ENCODE results near the gene EPS15.

The EPS15 gene

DNA sequence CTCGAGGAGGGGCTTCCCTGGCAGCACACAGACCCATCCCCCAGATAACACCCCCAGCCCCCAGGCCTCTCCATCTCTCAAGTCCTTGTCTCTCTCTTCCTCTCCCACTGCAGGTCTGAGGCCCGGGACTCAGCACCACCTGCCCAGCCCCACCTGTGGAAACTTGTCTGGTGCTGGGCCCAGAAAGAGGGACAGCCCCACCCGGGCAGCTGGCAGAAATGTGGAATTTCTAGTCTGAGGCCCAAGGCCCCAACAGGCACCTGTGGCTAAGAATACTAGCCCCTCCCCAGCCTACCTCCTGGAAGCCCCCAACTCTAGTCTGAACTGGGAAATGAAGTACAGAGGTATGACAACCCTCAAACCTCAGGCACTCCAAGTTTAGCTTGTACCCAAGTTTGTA is 204.1 kb downstream of the EPS15 start:
- no peak for DNase-seq (ENCODE audit: low spot score)

DNA sequence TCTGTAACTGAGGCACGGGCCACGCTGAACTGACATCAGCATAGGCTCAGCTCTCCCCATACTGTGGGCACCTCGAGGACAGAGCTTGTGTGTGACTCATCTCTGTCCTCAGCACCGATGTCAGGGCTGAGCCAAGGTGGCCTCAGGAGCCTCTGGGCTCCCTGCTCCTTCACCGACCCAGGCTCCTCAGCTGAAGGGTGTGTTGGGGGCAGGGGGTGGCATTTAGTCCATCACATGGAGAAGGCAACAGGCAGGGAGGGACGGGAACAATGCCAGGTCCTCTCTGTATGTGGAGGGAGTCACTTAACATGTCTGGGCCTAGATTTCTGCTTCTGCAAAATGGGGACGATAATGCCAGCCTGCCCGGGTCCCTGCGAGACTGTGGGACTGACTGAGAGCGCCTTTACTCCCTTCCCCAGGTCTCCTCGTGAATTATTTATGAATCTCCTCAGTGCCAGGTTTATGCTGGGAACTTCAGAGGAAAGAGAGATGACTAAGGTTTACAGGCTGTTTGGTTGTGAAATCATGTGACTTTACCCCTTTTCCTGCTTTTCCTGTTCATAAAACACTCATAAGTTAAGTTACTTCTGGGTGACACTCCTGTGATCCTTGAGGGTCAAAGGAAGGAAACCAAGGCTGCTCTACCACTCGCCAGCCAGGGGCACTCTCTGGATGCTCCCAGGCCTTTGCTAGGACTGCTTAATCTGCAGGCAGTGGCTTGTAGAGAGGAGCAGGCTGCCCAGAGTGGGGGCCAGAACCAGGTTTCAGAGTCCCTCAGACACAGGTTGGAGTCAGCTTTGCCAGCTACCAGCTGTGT is 204.9 kb downstream of the EPS15 start:
- DNase-seq (ENCODE audit: low spot score): no peak

DNA sequence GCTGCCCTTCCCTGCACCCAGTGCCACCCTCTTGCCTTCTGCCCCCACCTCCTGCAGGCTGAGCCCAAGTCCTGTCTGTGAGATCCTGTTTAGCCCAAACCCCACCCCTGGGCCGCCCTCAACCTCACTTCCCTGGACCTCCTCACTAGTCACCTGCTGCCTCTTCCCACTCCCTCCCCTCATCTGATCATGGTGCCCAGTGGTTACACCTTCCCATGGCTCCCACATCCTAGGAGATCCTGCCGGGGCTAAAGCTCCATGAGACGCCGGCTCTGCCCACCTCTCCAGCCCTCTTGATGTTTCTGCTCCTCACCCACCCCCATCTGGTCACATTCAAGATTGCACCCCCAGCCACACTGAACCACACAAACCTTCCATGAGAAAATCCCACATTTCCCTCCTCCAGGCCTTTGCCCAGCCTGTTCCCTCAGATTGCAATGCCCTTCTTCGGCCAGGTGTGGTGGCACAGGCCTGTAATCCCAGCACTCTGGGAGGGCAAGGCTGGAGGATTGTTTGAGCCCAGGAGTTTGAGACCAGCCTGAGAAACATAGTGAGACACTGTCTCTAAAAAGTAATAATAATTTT is 205.7 kb downstream of the EPS15 start:
- no peak for DNase-seq (ENCODE audit: low spot score)

DNA sequence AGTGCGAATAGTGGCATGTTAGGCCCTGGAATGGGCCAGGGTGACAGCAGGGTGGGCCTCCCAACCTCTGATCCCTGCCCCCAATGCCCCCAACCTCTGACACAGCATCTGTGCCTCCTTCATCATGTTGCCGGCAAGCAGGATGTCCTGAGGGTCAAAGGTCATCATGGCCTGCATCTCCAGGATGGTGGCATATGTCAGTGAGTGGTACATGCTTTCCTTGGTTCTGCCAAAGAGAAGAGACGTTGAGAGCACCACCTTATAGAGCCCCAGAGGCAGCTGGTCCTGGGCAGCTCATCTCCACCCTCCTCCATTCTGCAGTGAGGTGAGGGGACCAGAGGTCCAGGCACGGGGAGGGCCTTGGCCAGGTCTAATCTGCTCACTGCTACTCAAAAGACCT is 206.3 kb downstream of the EPS15 start:
- no peak for DNase-seq (ENCODE audit: low spot score)

DNA sequence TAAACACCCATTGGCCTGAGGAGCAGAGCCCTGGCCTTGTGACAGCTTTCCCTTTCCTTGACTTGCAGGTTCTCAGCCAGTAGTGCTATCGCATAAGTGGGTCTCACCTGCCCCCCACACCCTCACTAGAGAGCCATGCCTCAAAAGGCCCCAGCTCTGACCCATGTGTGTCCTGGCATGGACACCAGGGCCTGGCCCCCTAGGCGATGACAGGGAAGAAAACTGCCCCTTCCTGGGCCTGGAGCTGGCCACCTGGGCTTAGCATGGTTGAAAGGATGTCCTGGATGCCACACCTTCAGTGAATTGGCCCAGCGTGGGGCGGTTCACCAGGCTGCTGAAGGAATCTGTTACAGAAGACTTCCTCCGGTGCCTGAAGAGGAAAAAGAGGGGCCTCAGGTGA is 207.2 kb downstream of the EPS15 start:
- no peak for DNase-seq (ENCODE audit: low spot score)

DNA sequence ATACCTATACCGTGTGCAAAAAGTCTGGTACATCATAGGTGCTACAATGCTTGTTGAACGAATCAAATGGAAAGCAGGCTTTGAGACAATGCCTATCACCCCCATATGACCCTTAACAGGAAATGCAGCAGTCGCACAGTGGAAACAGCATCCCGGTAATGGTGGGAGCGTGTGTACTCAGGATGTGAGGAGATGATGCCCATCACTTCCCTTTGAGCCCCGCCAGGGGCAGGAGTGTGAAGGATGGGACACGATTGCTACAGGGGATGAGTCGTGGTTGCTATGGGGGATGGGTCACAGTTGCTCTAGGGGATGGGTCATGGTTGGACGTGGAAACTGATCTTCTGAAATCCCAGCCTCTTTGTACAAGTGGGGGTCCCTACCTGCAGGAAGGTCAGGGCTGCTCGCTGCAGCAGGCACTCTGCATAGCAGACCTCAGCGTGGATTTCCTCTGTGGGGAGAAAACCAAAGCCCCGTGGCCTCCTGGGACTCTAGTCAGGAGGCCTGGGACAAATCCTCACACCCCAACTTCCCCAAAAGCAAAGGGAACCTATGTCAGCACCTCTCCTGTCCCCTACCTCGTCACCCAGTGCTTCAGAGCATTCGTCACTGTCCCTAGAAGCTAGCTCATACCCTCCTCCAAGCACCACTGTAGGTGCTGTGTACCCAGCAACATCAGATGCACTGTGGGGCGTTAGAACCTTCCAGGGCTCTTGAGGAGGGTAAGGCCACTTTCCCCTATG is 208.0 kb downstream of the EPS15 start:
- no peak for DNase-seq (ENCODE audit: low spot score)

DNA sequence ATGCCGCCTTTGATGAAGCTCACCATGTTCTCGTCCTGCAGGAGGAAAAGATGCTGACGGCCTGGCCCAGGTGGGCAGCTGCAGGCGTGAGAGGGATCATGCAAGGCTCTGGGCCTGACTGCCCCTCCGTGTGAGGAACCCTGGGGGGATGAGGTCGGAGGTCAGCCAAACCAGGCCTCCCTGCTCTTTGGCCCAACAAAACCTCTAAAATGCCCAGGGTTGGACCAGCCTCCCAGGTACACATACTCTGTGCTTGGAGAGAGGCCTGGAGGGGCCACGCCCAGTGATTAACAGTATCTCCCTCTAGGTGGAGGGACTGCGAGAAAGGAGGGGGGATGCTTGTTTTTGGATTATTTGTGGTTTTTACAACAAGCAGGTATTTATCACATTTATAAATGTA is 209.8 kb downstream of the EPS15 start:
- DNase-seq (ENCODE audit: low spot score): no peak

DNA sequence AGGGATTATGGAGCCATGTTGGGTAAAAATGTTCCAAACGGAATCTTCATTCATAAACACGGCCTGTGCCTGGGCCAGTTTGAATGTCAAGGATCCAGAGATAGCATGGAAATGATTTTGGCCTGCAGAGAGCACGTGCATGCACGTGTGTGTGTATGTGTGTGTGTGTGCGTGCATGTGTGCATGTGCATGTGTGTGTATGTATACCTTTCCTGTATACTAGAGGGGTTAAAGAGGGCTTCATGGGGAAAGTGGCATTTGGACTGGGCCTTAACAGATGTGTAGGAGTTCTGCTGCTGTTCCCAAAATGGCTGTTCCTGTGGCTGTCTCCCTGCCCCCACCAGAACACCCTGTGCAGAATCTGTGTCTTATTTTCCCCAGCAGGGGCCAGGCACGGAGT is 210.4 kb downstream of the EPS15 start:
- no peak for DNase-seq (ENCODE audit: low spot score)

DNA sequence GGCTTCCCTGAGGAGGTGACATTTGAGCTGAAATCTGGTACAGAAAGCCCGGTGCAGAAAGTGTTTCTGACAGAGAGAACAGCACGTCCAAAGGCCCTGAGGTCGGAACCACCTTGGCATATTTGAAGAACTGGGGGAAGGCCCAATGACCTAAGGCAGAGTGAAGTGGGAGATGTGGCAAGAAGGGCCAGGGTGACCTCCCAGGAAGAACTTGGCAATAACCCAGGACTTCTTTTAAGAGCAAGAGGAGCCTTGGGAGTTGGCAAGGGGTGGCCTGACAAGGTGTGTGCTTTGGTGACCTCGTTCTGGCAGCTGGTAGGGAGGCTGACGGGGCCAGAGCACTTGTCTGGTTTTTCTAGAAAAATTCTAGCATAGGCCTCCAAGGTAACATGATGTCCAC is 212.1 kb downstream of the EPS15 start:
- DNase-seq (ENCODE audit: low spot score): no peak

DNA sequence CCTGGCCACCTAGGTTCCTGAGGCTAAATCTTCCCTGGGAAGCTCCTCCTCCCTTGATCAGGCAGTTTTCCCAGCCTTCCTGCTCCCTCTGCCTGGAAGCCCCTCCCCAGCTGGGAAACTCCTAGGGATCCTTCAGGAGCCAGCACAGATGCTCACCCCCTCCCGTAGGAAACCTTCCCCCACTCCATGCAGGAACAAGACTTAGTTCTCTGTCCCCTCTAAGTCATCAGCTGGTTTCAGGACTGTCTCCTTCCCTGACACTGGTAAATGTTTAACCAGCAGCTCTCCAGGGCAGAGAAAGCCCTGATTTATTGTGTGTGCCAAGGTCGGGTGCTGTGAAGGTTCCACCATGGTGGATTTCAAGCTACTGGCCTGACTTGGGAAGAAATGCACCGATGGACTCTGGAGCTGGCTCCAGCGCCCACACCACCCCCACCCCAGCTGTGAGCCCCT is 213.7 kb downstream of the EPS15 start:
- no peak for DNase-seq (ENCODE audit: low spot score)

DNA sequence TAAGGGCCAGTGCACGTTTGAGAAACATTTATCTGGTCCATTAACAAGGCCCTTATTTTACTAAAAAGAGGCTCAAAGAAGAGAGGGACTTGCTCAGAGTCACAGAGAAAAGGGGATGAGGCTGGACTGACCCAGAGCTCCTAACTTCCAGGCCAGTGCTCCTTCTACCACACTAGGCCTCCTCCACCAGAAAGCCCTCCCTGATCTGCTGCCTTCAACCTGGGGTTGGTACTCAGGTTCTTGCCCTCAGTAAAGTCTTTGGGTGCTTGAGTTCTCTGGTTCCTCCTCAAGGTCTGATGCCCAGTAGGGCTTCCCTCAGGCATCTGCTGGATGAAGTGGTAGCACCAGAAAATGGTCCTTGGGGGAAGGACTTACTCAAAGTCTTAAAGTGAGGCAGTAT is 214.7 kb downstream of the EPS15 start:
- DNase-seq (ENCODE audit: low spot score): no peak

Measured in CD4-positive, alpha-beta T cell treated with Interleukin-15 for 4 hours (primary cell).